Measurements from ENCODE around the gene MYOZ1.
A peak's percentile ranks its signal among the peaks of the same experiment; 100 is the strongest.

DNA sequence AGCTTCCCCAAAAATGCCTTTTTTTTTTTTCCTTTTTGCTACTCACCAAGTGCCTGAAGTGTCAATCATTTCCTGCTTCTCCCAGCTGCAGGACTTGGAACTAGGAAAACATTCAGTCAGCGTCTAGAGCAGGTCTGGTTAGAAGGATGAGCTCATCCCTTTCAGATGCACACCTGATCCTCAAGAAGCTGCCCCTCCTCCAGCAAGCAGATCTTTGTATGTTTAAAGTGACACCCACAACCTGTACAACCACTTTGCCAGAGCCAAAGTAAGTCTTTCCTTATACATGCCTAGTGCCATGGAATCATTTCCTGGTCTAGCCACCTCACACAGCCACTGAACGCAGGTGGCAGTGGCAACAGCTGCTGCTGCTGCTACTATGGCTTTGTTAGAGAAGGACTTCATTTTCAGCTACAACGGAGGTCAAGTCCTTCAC lies 39.8 kb downstream of the MYOZ1 start:
- TF ChIP-seq POLR2AphosphoS5 (IDR thresholded peaks at IDR 0.05; ENCODE audit: low read depth, low read length) (peak; percentile 24; the same call in 1 of the 2 replicates), POLR2A (IDR thresholded peaks at IDR 0.05; ENCODE audit: borderline replicate concordance, extremely low read depth, insufficient read depth, insufficient read length) (no peak)
- TF ChIP-seq, protein P1, sequence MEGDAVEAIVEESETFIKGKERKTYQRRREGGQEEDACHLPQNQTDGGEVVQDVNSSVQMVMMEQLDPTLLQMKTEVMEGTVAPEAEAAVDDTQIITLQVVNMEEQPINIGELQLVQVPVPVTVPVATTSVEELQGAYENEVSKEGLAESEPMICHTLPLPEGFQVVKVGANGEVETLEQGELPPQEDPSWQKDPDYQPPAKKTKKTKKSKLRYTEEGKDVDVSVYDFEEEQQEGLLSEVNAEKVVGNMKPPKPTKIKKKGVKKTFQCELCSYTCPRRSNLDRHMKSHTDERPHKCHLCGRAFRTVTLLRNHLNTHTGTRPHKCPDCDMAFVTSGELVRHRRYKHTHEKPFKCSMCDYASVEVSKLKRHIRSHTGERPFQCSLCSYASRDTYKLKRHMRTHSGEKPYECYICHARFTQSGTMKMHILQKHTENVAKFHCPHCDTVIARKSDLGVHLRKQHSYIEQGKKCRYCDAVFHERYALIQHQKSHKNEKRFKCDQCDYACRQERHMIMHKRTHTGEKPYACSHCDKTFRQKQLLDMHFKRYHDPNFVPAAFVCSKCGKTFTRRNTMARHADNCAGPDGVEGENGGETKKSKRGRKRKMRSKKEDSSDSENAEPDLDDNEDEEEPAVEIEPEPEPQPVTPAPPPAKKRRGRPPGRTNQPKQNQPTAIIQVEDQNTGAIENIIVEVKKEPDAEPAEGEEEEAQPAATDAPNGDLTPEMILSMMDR (IDR thresholded peaks at IDR 0.05 in 2 of 3, conservative IDR thresholded peaks at IDR 0.05 in 1 of 3; ENCODE audit: borderline replicate concordance in 1 of 3, insufficient read depth in 1 of 3, low read depth in 2 of 3, low read length in 2 of 3), result no peak
